Choroid plexus epithelial cell (primary cell): ENCODE data around the gene CD300LD.

Source experiments
- DNase-seq: peaks from one replicate; pipeline ENCODE4 v3.0.0-alpha.2; 2010; ENCODE audit warnings: low read depth
- H3K4me3 ChIP-seq: 2 replicates; pipeline ENCODE4 v1.5.1; 2011; ENCODE audit warnings: low read depth, mild to moderate bottlenecking, control low read depth, low read length, moderate library complexity
- CTCF ChIP-seq: conservative IDR thresholded peaks from 2 replicates; pipeline ENCODE4 v1.5.1; 2011; ENCODE audit warnings: low read depth, mild to moderate bottlenecking, control low read depth, inconsistent platforms, low read length, moderate library complexity

The CD300LD gene

DNA sequence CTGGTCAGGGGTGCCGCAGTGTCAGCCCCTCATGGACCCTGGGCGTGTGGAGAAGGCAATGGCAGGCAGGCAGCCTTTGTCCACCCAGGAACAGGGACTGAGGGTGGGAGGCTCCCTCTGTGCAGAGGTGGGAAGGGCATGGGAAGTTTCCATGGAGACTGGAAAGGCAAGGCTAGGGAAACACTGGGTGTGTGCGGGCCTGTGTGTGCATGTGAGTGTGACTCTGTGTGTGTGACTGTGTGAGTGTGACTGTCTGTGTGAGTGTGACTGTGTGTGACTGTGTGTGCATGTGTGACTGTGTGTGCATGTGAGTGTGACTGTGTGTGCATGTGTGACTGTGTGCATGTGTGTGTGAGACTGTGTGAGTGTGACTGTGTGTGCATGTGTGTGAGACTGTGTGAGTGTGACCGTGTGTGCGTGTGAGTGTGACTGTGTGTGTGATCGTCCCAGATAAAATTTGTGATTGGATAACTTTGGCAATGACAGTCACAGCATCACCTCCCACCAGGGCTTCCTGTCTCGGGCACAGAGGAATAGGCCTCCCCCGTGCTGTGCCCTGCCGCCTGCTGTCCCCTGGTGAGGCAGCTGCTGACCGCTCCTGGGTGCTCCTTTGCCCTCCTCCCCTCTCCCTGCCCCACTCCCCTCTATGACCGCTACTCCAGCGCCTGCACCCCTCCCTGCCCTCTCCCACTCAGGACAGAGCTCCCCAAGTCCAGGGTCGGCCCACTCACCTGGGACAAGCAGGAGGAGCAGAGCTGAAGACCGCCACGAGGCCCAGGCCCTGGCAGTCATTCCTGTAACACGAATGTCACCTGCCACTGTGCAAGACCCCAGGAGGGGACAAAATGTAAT lies 46.9 kb downstream of the CD300LD start:
- TF ChIP-seq CTCF = no peak
- H3K4me3 ChIP-seq = no peak overlapping the region
- DNase-seq = no peak

- TF ChIP-seq CTCF = no peak
- H3K4me3 ChIP-seq = no peak overlapping the region
- DNase-seq = no peak
These were observed 48.0 kb downstream of the CD300LD start for GRCh38 chr17:74543891-74544760.

GRCh38 chr17:74543406-74543805 lies 48.7 kb downstream of the CD300LD start:
- TF ChIP-seq CTCF = no peak
- no peak overlapping the region for H3K4me3 ChIP-seq
- DNase-seq = no peak

- TF ChIP-seq CTCF = no peak
- H3K4me3 ChIP-seq = no peak overlapping the region
- no peak for DNase-seq
These were observed 49.2 kb downstream of the CD300LD start for GRCh38 chr17:74542727-74543383.

DNA sequence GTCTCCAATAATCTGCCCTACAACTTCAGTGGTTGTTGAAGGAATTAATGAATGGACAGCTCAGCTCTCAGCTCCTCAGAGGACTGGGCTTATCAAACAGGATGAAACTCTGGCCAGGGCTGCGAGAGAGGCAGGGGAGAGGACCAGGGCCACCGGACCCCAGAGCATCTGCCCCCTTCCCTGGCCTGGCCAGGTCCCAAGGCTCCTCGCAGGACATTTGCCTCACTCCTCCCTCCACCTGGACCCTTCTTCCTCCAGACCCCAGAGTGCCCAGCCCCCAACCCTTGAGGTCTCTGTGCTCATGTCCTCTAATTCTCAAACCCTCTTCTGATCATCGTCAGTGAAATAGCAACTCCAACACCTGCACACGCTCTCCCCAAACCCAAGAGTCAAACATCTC lies 49.9 kb downstream of the CD300LD start:
- no peak for TF ChIP-seq CTCF
- no peak for DNase-seq
- H3K4me3 ChIP-seq = no peak overlapping the region

DNA sequence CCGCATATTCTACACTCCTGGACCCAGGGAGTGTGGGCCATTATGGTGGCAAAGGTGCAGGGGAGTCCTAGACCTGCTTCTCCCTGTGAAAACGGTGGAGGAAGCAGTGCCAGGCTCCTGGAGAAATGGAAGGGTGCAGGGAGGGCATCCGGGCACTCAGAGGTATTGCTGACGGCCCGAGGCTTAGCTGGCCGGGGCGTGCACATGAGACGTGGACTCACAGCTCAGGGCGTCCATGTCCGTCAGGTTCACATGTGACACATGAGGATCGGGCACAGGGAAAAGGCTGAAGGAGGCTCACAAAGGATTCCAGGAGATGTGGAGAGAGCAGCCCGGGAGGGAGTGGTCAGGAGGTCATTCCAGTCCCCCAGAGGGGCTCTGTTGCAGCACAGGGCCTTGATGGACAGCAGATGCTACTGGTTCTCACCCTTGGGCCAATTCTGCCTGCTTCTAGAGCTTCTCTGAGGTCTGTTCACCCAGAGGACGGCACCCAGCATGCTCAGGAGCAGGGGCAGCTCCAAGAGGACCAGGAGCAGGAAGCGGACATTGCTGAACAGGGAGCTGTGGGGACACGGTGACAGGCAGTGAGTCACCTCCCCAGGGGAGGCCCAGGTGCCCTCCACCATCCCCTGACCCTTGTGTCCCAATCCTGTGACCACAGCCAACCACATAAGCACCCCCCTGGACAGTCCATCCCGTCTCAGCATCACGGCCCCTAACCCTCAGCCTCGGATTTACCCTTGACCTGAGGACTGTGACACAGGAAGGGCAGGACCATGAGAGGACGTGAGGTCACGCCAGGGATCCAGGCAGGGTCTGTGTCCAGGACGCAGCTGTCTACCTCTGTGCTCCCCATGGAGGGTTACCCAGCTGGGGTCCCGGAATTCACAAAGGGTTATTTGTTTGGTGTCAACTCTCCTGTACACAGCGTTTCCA lies 50.6 kb downstream of the CD300LD start:
- no peak for DNase-seq
- no peak overlapping the region for H3K4me3 ChIP-seq
- no peak for TF ChIP-seq CTCF
